Ectodermal cell (in vitro differentiated cells): Measurements from ENCODE around the gene CFTR.

Source experiments
- H3K27ac ChIP-seq: 2 replicates; pipeline ENCODE4 v1.7.0; 2013; ENCODE audit warnings: mild to moderate bottlenecking, low read depth, low read length; ENCODE audit not compliant: insufficient read depth, poor library complexity, severe bottlenecking
- H3K27me3 ChIP-seq: 2 replicates; pipeline ENCODE4 v1.7.0; 2013; ENCODE audit warnings: mild to moderate bottlenecking, low read length; ENCODE audit not compliant: insufficient read depth, control insufficient read depth, poor library complexity, severe bottlenecking
- H3K36me3 ChIP-seq: one replicate; pipeline ENCODE4 v1.7.0; 2013; ENCODE audit warnings: low read length; ENCODE audit not compliant: control insufficient read depth, insufficient read depth
- H3K4me1 ChIP-seq: one replicate; pipeline ENCODE4 v1.7.0; 2013; ENCODE audit warnings: low read length; ENCODE audit not compliant: control insufficient read depth, insufficient read depth
- H3K4me3 ChIP-seq: 2 replicates; pipeline ENCODE4 v1.7.0; 2013; ENCODE audit warnings: low read depth, low read length, control low read depth; ENCODE audit not compliant: insufficient read depth
- H3K9me3 ChIP-seq: 2 replicates; pipeline ENCODE4 v1.7.0; 2013; ENCODE audit warnings: mild to moderate bottlenecking, low read length, moderate library complexity; ENCODE audit not compliant: control insufficient read depth
- WGBS, 2 experiments: methylation state at CpG; one replicate each; pipeline ENCODE4 v1.1.7; 2013; ENCODE audit warnings: missing lambda C conversion rate in 2 of 2; 5-methylcytosine and 5-hydroxymethylcytosine counted together

Gene CFTR

DNA sequence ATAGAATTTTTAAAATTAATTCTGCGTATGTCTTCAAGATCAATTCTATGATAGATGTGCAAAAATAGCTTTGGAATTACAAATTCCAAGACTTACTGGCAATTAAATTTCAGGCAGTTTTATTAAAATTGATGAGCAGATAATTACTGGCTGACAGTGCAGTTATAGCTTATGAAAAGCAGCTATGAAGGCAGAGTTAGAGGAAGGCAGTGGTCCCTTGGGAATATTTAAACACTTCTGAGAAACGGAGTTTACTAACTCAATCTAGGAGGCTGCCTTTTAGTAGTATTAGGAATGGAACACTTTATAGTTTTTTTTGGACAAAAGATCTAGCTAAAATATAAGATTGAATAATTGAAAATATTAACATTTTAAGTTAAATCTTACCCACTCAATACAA, 70.8 kb downstream of the CFTR start:
- no peaks in the 10 kb centered on the region for H3K9me3 ChIP-seq
- no peaks in the 10 kb centered on the region for H3K36me3 ChIP-seq
- H3K27ac ChIP-seq, result no peak overlapping the region
- H3K27me3 ChIP-seq, result no peaks in the 10 kb centered on the region
- no peaks in the 10 kb centered on the region for H3K4me1 ChIP-seq
- no peak overlapping the region for H3K4me3 ChIP-seq
- 96 to 100% methylated on average over 2 of the region's 2 CpGs for WGBS, 2 experiments

DNA sequence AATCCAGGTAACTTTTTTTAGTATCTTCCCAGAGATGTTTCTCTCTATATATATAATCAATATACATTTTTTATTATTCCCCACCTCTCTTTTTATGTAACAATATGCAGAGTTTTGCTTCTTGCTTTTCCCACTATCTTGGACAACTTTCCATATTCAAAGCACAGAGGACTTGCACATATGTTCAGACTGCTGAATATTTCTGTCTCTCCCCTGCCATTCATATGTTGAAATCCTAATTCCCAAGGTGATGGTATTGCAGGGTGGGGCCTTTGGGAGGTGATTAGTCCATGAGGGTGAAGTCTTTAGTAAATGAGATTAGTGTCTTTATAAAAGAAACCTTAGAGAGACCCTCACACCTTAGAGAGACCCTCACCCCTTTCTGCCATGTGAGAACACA, 72.8 kb downstream of the CFTR start:
- Histone ChIP-seq H3K4me3 (no peak overlapping the region), H3K9me3 (no peaks in the 10 kb centered on the region), H3K27ac (no peak overlapping the region), H3K27me3 (no peaks in the 10 kb centered on the region), H3K4me1 (no peaks in the 10 kb centered on the region), H3K36me3 (no peaks in the 10 kb centered on the region)

DNA sequence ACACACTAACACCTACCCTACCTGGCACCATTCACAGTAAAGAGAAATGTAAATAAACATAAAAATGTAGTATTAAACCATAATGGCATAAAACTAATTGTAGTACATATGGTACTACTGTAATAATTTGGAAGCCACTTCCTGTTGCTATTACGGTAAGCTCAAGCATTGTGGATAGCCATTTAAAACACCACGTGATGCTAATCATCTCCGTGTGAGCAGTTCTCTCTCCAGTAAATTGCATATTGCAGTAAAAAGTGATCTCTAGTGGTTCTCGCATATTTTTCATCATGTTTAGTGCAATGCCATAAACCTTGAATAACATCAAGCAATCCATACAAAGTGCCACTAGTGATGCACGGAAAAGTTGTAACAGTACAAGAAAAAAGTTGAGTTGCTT, 75.4 kb downstream of the CFTR start:
- Histone ChIP-seq H3K9me3 (no peaks in the 10 kb centered on the region), H3K4me1 (no peaks in the 10 kb centered on the region), H3K36me3 (no peaks in the 10 kb centered on the region), H3K27me3 (no peaks in the 10 kb centered on the region), H3K27ac (no peak overlapping the region), H3K4me3 (no peak overlapping the region)
- WGBS, 2 experiments, result 97% methylated on average over 5 of the region's 5 CpGs

DNA sequence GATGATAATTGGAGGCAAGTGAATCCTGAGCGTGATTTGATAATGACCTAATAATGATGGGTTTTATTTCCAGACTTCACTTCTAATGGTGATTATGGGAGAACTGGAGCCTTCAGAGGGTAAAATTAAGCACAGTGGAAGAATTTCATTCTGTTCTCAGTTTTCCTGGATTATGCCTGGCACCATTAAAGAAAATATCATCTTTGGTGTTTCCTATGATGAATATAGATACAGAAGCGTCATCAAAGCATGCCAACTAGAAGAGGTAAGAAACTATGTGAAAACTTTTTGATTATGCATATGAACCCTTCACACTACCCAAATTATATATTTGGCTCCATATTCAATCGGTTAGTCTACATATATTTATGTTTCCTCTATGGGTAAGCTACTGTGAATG, 79.6 kb downstream of the CFTR start:
- Histone ChIP-seq H3K4me3 (no peak overlapping the region), H3K4me1 (no peaks in the 10 kb centered on the region), H3K9me3 (no peaks in the 10 kb centered on the region), H3K27me3 (no peaks in the 10 kb centered on the region), H3K36me3 (no peaks in the 10 kb centered on the region), H3K27ac (no peak overlapping the region)
- WGBS, 2 experiments, result 100% methylated on average over 1 to 2 of the region's 3 CpGs

DNA sequence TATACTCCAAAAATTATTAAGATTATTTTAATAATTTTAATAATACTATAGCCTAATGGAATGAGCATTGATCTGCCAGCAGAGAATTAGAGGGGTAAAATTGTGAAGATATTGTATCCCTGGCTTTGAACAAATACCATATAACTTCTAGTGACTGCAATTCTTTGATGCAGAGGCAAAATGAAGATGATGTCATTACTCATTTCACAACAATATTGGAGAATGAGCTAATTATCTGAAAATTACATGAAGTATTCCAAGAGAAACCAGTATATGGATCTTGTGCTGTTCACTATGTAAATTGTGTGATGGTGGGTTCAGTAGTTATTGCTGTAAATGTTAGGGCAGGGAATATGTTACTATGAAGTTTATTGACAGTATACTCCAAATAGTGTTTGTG, 80.2 kb downstream of the CFTR start:
- Histone ChIP-seq H3K27ac (no peak overlapping the region), H3K9me3 (no peaks in the 10 kb centered on the region), H3K36me3 (no peaks in the 10 kb centered on the region), H3K27me3 (no peaks in the 10 kb centered on the region), H3K4me1 (no peaks in the 10 kb centered on the region), H3K4me3 (no peak overlapping the region)

DNA sequence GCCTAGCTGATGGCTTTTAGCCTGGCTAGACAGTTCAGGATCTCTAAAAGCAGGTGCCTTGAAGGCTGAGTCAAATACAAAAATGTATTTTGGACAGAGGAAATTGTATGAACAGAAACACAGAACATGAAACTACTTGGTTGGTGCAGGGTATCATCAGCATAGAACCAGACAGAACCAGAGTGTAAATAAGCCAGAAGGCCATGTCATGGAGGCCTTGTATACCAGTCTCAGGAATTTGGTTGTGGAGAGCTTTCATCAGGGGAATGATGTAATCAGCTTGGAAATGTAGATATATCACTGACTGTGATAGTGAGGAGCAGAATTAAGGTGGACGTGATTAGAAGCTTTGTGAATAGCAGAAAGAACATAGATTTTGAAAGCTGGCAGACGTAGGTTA, 82.9 kb downstream of the CFTR start:
- Histone ChIP-seq H3K9me3 (no peaks in the 10 kb centered on the region), H3K27me3 (no peaks in the 10 kb centered on the region), H3K27ac (no peak overlapping the region), H3K36me3 (no peaks in the 10 kb centered on the region), H3K4me3 (no peak overlapping the region), H3K4me1 (no peaks in the 10 kb centered on the region)
- 88 to 98% methylated on average over 2 of the region's 2 CpGs for WGBS, 2 experiments

DNA sequence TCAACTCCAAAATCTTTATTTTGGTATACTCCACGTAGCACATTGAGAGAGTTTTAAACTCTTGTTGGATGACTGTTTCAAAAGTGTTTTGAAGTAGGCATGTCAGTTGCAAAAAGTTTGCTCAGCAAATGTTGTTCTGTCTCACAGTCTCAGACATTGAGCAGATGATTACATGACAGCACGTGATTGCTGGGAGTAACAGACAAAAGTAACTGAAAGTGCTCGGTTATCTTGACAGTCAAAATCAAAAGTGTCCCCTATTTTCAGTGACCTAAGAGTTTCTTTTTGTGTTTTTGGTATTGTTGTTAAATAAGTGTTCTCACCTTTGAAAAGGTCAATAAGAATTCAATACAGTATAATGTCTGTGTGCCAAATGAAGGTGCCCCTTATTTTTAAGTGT, 84.3 kb downstream of the CFTR start:
- no peaks in the 10 kb centered on the region for H3K4me1 ChIP-seq
- no peaks in the 10 kb centered on the region for H3K27me3 ChIP-seq
- H3K4me3 ChIP-seq, result no peak overlapping the region
- WGBS, 2 experiments, result 90 to 95% methylated on average over 3 of the region's 3 CpGs
- no peaks in the 10 kb centered on the region for H3K9me3 ChIP-seq
- no peak overlapping the region for H3K27ac ChIP-seq
- no peaks in the 10 kb centered on the region for H3K36me3 ChIP-seq

DNA sequence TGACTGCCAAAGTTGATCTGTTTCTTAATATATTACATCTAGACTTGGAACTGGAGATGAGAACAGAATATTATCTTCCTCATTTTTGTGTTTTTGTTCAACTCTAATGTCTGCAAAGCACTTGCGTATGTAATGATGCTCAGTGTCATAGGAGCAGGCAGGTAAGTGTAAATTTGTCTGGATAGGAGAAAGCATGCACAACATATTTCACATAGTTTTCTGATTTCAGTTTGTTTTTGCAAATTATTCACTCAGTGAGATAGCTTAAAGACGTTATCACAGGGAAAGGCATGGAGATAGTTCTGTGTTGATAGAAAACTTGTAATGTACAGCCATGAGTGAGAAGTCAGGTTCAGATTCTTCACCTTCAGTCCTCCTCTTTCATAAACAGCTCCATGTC, 84.8 kb downstream of the CFTR start:
- Histone ChIP-seq H3K4me1 (no peaks in the 10 kb centered on the region), H3K27ac (no peak overlapping the region), H3K9me3 (no peaks in the 10 kb centered on the region), H3K36me3 (no peaks in the 10 kb centered on the region), H3K27me3 (no peaks in the 10 kb centered on the region), H3K4me3 (no peak overlapping the region)
- WGBS, 2 experiments, result 90 to 92% methylated on average over 2 of the region's 2 CpGs

DNA sequence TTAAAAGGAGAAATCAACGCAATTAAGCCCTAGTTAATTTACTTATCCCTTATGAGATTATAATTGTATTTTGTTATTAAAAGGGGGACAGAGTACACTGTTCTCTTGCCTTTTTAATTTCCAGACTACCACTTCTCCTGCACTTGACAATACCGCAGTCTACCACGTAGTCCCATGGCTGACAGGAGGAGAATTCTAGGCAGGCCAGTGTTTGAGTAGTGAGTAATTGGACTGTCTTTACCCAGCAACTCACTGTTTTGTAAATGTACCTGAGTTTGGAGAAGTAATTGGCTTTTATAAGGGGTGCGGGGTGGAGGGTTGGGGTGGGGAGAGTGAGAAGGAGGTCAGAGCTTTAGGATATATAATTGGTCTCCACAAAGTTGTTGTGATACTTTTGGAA, 85.4 kb downstream of the CFTR start:
- Histone ChIP-seq H3K27ac (no peak overlapping the region), H3K36me3 (no peaks in the 10 kb centered on the region), H3K4me3 (no peak overlapping the region), H3K27me3 (no peaks in the 10 kb centered on the region), H3K4me1 (no peaks in the 10 kb centered on the region), H3K9me3 (no peaks in the 10 kb centered on the region)
- 87 to 97% methylated on average over 3 of the region's 4 CpGs for WGBS, 2 experiments

DNA sequence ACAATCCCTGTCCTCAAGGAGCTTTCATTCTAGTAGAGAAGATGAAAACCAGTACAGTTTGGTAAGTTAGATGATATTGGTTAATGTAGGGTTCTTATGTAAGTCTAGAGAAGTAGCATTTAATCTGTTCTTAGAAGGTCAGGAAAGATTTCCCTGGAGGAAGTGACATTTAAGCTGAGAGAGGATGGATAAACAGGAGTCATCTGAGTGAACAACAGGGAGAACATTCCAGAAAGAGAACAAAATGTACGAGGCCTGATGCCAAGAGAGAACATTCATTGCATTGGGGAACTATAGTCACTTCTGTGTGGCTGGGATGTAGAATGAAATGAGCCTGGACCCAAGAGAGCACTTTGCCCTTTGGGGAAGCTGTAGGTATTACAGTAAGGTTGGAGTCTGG, 88.0 kb downstream of the CFTR start:
- WGBS, 2 experiments, result 95 to 98% methylated on average over 1 of the region's 1 CpG
- H3K27ac ChIP-seq, result no peak overlapping the region
- no peaks in the 10 kb centered on the region for H3K27me3 ChIP-seq
- no peaks in the 10 kb centered on the region for H3K9me3 ChIP-seq
- H3K36me3 ChIP-seq, result no peaks in the 10 kb centered on the region
- no peaks in the 10 kb centered on the region for H3K4me1 ChIP-seq
- no peak overlapping the region for H3K4me3 ChIP-seq

DNA sequence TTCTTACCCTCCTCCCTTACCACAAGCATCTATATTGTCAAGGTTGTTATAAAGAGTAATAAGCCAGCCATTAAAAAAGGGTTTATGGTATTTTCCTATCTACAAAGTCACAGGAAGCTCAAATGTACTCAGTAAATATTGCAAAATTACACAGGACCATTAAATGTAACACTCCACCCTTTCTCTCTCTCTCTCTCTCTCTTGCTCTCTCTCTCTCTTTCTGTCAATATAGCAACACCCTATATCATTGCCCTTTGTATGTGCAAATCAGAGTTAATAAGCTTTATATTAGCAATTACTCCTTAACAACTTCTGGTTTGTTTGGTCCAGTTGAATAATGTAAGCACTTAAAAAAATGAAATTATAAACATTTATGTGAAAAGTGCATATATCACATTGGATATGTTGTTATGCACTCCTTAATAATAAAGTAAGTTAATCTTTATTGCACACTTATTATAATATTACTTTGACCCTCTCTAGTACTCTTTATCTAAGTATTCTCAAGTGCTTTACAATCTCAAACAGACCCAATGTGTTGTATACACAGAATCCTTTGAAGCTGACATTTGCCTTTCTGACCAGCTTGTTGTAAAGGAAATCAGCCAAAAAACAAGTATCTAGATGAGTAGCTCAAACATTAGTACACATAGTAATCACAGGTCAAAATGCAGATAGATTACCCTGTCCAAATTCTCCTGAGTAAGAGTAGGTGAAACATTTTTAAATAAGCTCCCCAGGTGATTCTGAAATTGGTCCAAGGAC, 93.2 kb downstream of the CFTR start:
- Histone ChIP-seq H3K27me3 (no peaks in the 10 kb centered on the region), H3K9me3 (no peaks in the 10 kb centered on the region), H3K36me3 (no peaks in the 10 kb centered on the region), H3K4me3 (no peak overlapping the region), H3K27ac (no peak overlapping the region), H3K4me1 (no peaks in the 10 kb centered on the region)
